ENCODE measurements around the gene XPR1.

DNA sequence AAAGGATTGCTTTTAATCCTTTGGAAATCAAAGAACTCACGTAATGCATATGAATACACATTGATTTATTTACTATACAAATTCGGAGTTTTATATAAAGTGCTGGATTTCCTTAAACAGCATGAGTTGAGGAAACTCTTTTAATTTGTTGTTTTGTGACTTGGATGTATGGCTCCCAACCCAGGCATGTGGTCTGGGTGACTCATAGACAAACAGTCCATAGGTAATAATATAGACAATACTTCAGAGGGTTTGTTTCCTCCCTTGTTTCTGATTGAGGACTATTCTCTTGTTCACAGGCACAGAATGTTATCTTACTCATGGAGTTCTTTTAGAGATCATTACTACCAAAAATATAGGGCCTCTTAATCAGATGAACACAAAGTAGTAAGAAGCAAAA, 43.8 kb downstream of the XPR1 start:
- TF ChIP-seq SMARCA5 (IDR thresholded peaks at IDR 0.05) (no peak), YY1 (IDR thresholded peaks at IDR 0.05; ENCODE audit: low read depth, low read length) (no peak), POLR2A (IDR thresholded peaks at IDR 0.05; ENCODE audit: low read depth, low read length) (no peak), EZH2 (IDR thresholded peaks at IDR 0.05; ENCODE audit: borderline replicate concordance, control insufficient read depth, low read depth, low read length) (no peak), STAT3 (IDR thresholded peaks at IDR 0.05; ENCODE audit: low read depth, low read length) (no peak)
- TF ChIP-seq, protein P1, sequence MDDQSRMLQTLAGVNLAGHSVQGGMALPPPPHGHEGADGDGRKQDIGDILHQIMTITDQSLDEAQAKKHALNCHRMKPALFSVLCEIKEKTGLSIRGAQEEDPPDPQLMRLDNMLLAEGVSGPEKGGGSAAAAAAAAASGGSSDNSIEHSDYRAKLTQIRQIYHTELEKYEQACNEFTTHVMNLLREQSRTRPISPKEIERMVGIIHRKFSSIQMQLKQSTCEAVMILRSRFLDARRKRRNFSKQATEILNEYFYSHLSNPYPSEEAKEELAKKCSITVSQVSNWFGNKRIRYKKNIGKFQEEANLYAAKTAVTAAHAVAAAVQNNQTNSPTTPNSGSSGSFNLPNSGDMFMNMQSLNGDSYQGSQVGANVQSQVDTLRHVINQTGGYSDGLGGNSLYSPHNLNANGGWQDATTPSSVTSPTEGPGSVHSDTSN (IDR thresholded peaks at IDR 0.05; ENCODE audit: insufficient replicate concordance, low read depth, low read length) = no peak
